Measurements from ENCODE around the gene SYNPO.

GRCh38 chr5:150612405-150612804 lies 28.1 kb upstream of the SYNPO start:
- TF ChIP-seq, protein P1, sequence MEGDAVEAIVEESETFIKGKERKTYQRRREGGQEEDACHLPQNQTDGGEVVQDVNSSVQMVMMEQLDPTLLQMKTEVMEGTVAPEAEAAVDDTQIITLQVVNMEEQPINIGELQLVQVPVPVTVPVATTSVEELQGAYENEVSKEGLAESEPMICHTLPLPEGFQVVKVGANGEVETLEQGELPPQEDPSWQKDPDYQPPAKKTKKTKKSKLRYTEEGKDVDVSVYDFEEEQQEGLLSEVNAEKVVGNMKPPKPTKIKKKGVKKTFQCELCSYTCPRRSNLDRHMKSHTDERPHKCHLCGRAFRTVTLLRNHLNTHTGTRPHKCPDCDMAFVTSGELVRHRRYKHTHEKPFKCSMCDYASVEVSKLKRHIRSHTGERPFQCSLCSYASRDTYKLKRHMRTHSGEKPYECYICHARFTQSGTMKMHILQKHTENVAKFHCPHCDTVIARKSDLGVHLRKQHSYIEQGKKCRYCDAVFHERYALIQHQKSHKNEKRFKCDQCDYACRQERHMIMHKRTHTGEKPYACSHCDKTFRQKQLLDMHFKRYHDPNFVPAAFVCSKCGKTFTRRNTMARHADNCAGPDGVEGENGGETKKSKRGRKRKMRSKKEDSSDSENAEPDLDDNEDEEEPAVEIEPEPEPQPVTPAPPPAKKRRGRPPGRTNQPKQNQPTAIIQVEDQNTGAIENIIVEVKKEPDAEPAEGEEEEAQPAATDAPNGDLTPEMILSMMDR (IDR thresholded peaks at IDR 0.05 in 4 of 5, conservative IDR thresholded peaks at IDR 0.05 in 1 of 5) = no peak
- no peak for TF ChIP-seq POLR2A (IDR thresholded peaks at IDR 0.05)
